ENCODE measurements around the gene OBI1. TPM values are rescaled to one million over a fixed set of nuclear protein-coding genes. Genes with fewer than 3 reads are reported as not detected.

The OBI1 gene
- total RNA-seq = 26.1 and 28.4 TPM in 2 replicates
- long read RNA-seq, transcript RNF219-201 (6 exons, 3,529 nt) = major isoform, 113 of 140 reads
- long read RNA-seq, partial matches to known transcripts = 3 of 140 reads
- long read RNA-seq, other reads (novel, unspliced or antisense) = 24 of 140 reads

- TF ChIP-seq CTCF (conservative IDR thresholded peaks at IDR 0.05) = no peak
- H3K9me3 Mint-ChIP-seq = no peaks in the 10 kb centered on the region
- peak within 1 kb of the TSS; percentile 99 for H3K27ac Mint-ChIP-seq (ENCODE audit: unreplicated experiment)
- peak; percentile 76 for DNase-seq (ENCODE audit: low read depth, low spot score)
- H3K27me3 Mint-ChIP-seq (ENCODE audit: low read depth) = peaks cover 3% of the 10 kb centered on the region
- peaks cover 28% of the 10 kb centered on the region for H3K4me1 Mint-ChIP-seq
- peak within 1 kb of the TSS; percentile 97 for H3K4me3 Mint-ChIP-seq
- H3K36me3 Mint-ChIP-seq (ENCODE audit: low read depth) = peaks cover 7% of the 10 kb centered on the region
These were observed at the start of gene OBI1 for GRCh38 chr13:78658630-78659449. OBI1 (minus strand) TSS chr13:78659155; CDS start chr13:78659120, 35 bp downstream.

- peaks cover 7% of the 10 kb centered on the region for H3K9me3 Mint-ChIP-seq
- H3K36me3 Mint-ChIP-seq (ENCODE audit: low read depth) = peaks cover 2% of the 10 kb centered on the region
- TF ChIP-seq CTCF (conservative IDR thresholded peaks at IDR 0.05) = no peak
- no peaks in the 10 kb centered on the region for H3K27me3 Mint-ChIP-seq (ENCODE audit: low read depth)
- H3K4me1 Mint-ChIP-seq = no peaks in the 10 kb centered on the region
- no peak overlapping the region for H3K27ac Mint-ChIP-seq (ENCODE audit: unreplicated experiment)
- DNase-seq (ENCODE audit: low read depth, low spot score) = no peak
- no peak overlapping the region for H3K4me3 Mint-ChIP-seq
These were observed 42.4 kb upstream of the OBI1 start for GRCh38 chr13:78701383-78701782.

- no peaks in the 10 kb centered on the region for H3K4me1 Mint-ChIP-seq
- H3K4me3 Mint-ChIP-seq = no peak overlapping the region
- no peak for DNase-seq (ENCODE audit: low read depth, low spot score)
- peaks cover 2% of the 10 kb centered on the region for H3K36me3 Mint-ChIP-seq (ENCODE audit: low read depth)
- H3K27ac Mint-ChIP-seq (ENCODE audit: unreplicated experiment) = no peak overlapping the region
- no peaks in the 10 kb centered on the region for H3K27me3 Mint-ChIP-seq (ENCODE audit: low read depth)
- H3K9me3 Mint-ChIP-seq = peaks cover 7% of the 10 kb centered on the region
- TF ChIP-seq CTCF (conservative IDR thresholded peaks at IDR 0.05) = no peak
These were observed 41.4 kb upstream of the OBI1 start for GRCh38 chr13:78700121-78700910.

GRCh38 chr13:78689011-78689410, 30.1 kb upstream of the OBI1 start:
- peaks cover 4% of the 10 kb centered on the region for H3K27me3 Mint-ChIP-seq (ENCODE audit: low read depth)
- no peak for DNase-seq (ENCODE audit: low read depth, low spot score)
- no peaks in the 10 kb centered on the region for H3K9me3 Mint-ChIP-seq
- no peak for TF ChIP-seq CTCF (conservative IDR thresholded peaks at IDR 0.05)
- H3K27ac Mint-ChIP-seq (ENCODE audit: unreplicated experiment) = no peak overlapping the region
- peaks cover 2% of the 10 kb centered on the region for H3K36me3 Mint-ChIP-seq (ENCODE audit: low read depth)
- H3K4me1 Mint-ChIP-seq = no peaks in the 10 kb centered on the region
- no peak overlapping the region for H3K4me3 Mint-ChIP-seq

- H3K27me3 Mint-ChIP-seq (ENCODE audit: low read depth) = peaks cover 4% of the 10 kb centered on the region
- H3K9me3 Mint-ChIP-seq = peaks cover 2% of the 10 kb centered on the region
- no peaks in the 10 kb centered on the region for H3K4me1 Mint-ChIP-seq
- DNase-seq (ENCODE audit: low read depth, low spot score) = no peak
- H3K36me3 Mint-ChIP-seq (ENCODE audit: low read depth) = peaks cover 2% of the 10 kb centered on the region
- no peak overlapping the region for H3K27ac Mint-ChIP-seq (ENCODE audit: unreplicated experiment)
- TF ChIP-seq CTCF (conservative IDR thresholded peaks at IDR 0.05) = no peak
- H3K4me3 Mint-ChIP-seq = no peak overlapping the region
These were observed 27.5 kb upstream of the OBI1 start for GRCh38 chr13:78686461-78686860.

Measured in neural crest cell (in vitro differentiated cells).